ENCODE results near the gene TMEM45B.
"Not testable (repeated sequence)": the region's sequence is repeated elsewhere in the genome, so short reads cannot be mapped to it uniquely, and the experiment has no call there.

DNA sequence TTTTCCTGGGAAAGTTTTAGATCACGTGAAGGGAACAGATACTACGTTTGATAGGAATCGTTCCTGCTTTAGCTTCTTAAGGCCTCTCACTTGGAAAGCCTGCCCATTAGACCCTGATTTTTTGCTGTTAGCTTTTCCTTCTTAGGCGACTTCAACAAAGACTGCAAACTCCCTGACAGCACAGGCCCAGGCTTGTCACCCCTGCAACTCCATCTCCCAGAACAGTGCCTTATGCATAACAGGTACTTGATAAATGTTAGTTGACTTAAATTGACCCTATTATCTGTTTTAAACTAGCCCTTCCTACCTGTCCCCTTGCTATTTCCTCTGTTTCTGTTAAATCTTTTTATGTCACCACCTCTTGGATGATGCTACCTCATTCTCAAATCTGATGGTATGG, 7.6 kb downstream of the TMEM45B start:
- TF ChIP-seq, protein P1, sequence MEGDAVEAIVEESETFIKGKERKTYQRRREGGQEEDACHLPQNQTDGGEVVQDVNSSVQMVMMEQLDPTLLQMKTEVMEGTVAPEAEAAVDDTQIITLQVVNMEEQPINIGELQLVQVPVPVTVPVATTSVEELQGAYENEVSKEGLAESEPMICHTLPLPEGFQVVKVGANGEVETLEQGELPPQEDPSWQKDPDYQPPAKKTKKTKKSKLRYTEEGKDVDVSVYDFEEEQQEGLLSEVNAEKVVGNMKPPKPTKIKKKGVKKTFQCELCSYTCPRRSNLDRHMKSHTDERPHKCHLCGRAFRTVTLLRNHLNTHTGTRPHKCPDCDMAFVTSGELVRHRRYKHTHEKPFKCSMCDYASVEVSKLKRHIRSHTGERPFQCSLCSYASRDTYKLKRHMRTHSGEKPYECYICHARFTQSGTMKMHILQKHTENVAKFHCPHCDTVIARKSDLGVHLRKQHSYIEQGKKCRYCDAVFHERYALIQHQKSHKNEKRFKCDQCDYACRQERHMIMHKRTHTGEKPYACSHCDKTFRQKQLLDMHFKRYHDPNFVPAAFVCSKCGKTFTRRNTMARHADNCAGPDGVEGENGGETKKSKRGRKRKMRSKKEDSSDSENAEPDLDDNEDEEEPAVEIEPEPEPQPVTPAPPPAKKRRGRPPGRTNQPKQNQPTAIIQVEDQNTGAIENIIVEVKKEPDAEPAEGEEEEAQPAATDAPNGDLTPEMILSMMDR (IDR thresholded peaks at IDR 0.05) = not testable (repeated sequence)
- not testable (repeated sequence) for TF ChIP-seq POLR2A, EP300, POLR2AphosphoS5 (IDR thresholded peaks at IDR 0.05)

Measured in gastroesophageal sphincter (tissue), 3 donors.